Naive thymus-derived CD4-positive, alpha-beta T cell (primary cell): ENCODE results near the gene SNX30. TPM values are rescaled to one million over a fixed set of nuclear protein-coding genes. Genes with fewer than 3 reads are reported as not detected.

Experiments used
- ATAC-seq: fragments of 150-1000 bp; cut with Tn5 transposase; 2 replicates; pipeline ENCODE4 v1.10.0; 2021; ENCODE audit warnings: mild to moderate bottlenecking, moderate library complexity
- CTCF ChIA-PET: fragments of 350-600 bp; sonication (Branson Sonifier 250); formaldehyde crosslinking; loops from one replicate; lab custom pipeline; 2021; ENCODE audit warnings: antibody characterized with exemption; lab: Charles Lee
- POLR2A ChIA-PET: fragments of 350-600 bp; sonication (Branson Sonifier 250); formaldehyde crosslinking; loops from one replicate; lab custom pipeline; 2021; ENCODE audit warnings: antibody characterized with exemption, inconsistent platforms; lab: Charles Lee
- DNase-seq, 9 donors: peaks; one replicate each; pipeline versions ENCODE4 v3.0.0 to v3.0.0-alpha.2; 2020 to 2022; ENCODE audit warnings: mixed read lengths in 1 of 9
- H3K27ac ChIP-seq: one replicate; pipeline ENCODE4 v1.7.0; 2013; ENCODE audit warnings: mild to moderate bottlenecking, low read depth, low read length, moderate library complexity
- H3K27me3 ChIP-seq, 2 donors: one replicate each; pipeline ENCODE4 v1.7.0; 2013; ENCODE audit warnings: low read length in 2 of 2, mild to moderate bottlenecking in 2 of 2, moderate library complexity in 2 of 2; ENCODE audit not compliant: control insufficient read depth in 2 of 2, insufficient read depth in 2 of 2
- H3K36me3 ChIP-seq, 3 experiments: 1 replicate in 2 of 3; 2 replicates in 1 of 3; pipeline ENCODE4 v1.7.0; 2013; ENCODE audit warnings: low read length in 3 of 3, mild to moderate bottlenecking in 3 of 3, moderate library complexity in 1 of 3; ENCODE audit not compliant: insufficient read depth in 3 of 3, control insufficient read depth in 2 of 3
- H3K4me1 ChIP-seq, 2 donors: one replicate each; pipeline ENCODE4 v1.7.0; 2013; ENCODE audit warnings: low read length in 2 of 2, mild to moderate bottlenecking in 2 of 2, moderate library complexity in 1 of 2; ENCODE audit not compliant: control insufficient read depth in 2 of 2, insufficient read depth in 2 of 2
- H3K4me3 ChIP-seq: 2 replicates; pipeline ENCODE4 v1.7.0; 2013; ENCODE audit warnings: mild to moderate bottlenecking, low read length
- H3K9me3 ChIP-seq, 3 experiments: 1 replicate in 2 of 3; 2 replicates in 1 of 3; pipeline ENCODE4 v1.7.0; 2013; ENCODE audit warnings: low read length in 3 of 3; ENCODE audit not compliant: control insufficient read depth in 2 of 3
- H3K27ac Mint-ChIP-seq, 9 donors: one replicate each; pipeline ENCODE4 v1.8.0; 2020 to 2022; ENCODE audit warnings: mixed read lengths in 9 of 9, mild to moderate bottlenecking in 8 of 9, moderate library complexity in 5 of 9, inconsistent platforms in 2 of 9
- H3K27me3 Mint-ChIP-seq, 5 donors: one replicate each; pipeline ENCODE4 v1.8.0; 2021 to 2022; ENCODE audit warnings: mixed read lengths in 5 of 5, mild to moderate bottlenecking in 1 of 5
- H3K36me3 Mint-ChIP-seq, 5 donors: one replicate each; pipeline ENCODE4 v1.8.0; 2020 to 2022; ENCODE audit warnings: mixed read lengths in 5 of 5, mild to moderate bottlenecking in 3 of 5, inconsistent platforms in 1 of 5
- H3K4me1 Mint-ChIP-seq, 7 donors: one replicate each; pipeline ENCODE4 v1.8.0; 2020 to 2022; ENCODE audit warnings: mixed read lengths in 7 of 7, mild to moderate bottlenecking in 3 of 7, inconsistent platforms in 1 of 7
- H3K4me3 Mint-ChIP-seq, 10 donors: one replicate each; pipeline ENCODE4 v1.8.0; 2020 to 2022; ENCODE audit warnings: mild to moderate bottlenecking in 10 of 10, mixed read lengths in 10 of 10, moderate library complexity in 6 of 10, inconsistent platforms in 2 of 10
- H3K9me3 Mint-ChIP-seq, 11 donors: one replicate each; pipeline ENCODE4 v1.8.0; 2020 to 2022; ENCODE audit warnings: mixed read lengths in 11 of 11, mild to moderate bottlenecking in 4 of 11, inconsistent platforms in 1 of 11, moderate library complexity in 1 of 11
- intact Hi-C, 2 donors: fragments of 100-400 bp; cut with micrococcal nuclease; formaldehyde crosslinking; loops; one replicate each; pipeline ENCODE4 v1.15.1; 2023
- polyA plus RNA-seq, 2 donors: library from polyadenylated mRNA; unstranded; fragments of 300-500 nt; fragmentation: Illumina TruSeq; gene quantifications; one replicate each; pipeline ENCODE4 v1.2.3, GENCODE V29; 2021
- total RNA-seq, 6 experiments: library from RNA in 5 of 6; stranded (reverse) in 5 of 6; gene quantifications; 1 replicate in 5 of 6; 2 replicates in 1 of 6; pipeline ENCODE4 v1.2.3 and lab custom pipeline; 2021 to 2026

Gene SNX30
- total and polyA plus RNA-seq, 7 experiments from 2014 or later = 0.98 to 15.8 (median 8.4) TPM

DNA sequence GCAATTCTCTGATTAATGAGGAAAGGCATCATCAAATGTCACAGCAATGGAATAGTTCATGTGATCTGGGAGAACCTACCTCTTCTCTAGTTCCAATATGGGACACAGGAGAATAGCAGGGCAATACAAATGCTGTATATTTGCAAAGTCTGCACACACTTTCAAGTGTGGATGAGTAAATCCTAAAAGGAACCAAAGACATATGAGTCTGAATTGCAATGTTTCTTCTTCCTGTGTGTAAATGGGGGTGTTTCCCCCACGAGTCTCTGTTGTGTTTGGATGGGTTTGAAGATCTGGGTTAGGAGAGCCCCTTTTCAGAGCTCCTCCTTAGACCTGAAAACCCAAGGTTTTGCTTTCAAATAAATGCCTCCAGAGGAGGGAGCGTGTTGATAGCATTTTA lies 113.2 kb downstream of the SNX30 start:
- no peak overlapping the region for H3K27ac ChIP-seq
- peaks cover 0 to 26% (median 5%) of the 10 kb centered on the region in 7 donors for H3K4me1 Mint-ChIP-seq
- intact Hi-C loops = no loop called here
- ATAC-seq = no peak
- H3K9me3 ChIP-seq = no peaks in the 10 kb centered on the region
- no peak overlapping the region for H3K4me3 Mint-ChIP-seq
- H3K27me3 Mint-ChIP-seq = no peaks in the 10 kb centered on the region
- no peaks in the 10 kb centered on the region for H3K27me3 ChIP-seq
- no peak for DNase-seq
- ChIA-PET CTCF (no interaction called here), POLR2A (no interaction called here)
- peaks cover 0 to 16% (median 0%) of the 10 kb centered on the region in 3 experiments for H3K36me3 ChIP-seq
- no peak overlapping the region for H3K4me3 ChIP-seq
- H3K4me1 ChIP-seq = no peaks in the 10 kb centered on the region
- no peaks in the 10 kb centered on the region for H3K9me3 Mint-ChIP-seq
- peaks cover 8 to 50% (median 28%) of the 10 kb centered on the region in 5 donors for H3K36me3 Mint-ChIP-seq
- H3K27ac Mint-ChIP-seq = no peak overlapping the region

- ChIA-PET CTCF (no interaction called here), POLR2A (no interaction called here)
- Histone ChIP-seq H3K27ac (no peak overlapping the region), H3K4me3 (no peak overlapping the region), H3K4me1 (no peaks in the 10 kb centered on the region), H3K9me3 (no peaks in the 10 kb centered on the region), H3K36me3 (peaks cover 0 to 18% (median 0%) of the 10 kb centered on the region in 3 experiments), H3K27me3 (no peaks in the 10 kb centered on the region)
- no peak overlapping the region for H3K4me3 Mint-ChIP-seq
- H3K36me3 Mint-ChIP-seq = peaks cover 11 to 54% (median 31%) of the 10 kb centered on the region in 5 donors
- no peaks in the 10 kb centered on the region for H3K9me3 Mint-ChIP-seq
- ATAC-seq (no peak), DNase-seq (no peak)
- peaks cover 0 to 25% (median 5%) of the 10 kb centered on the region in 7 donors for H3K4me1 Mint-ChIP-seq
- intact Hi-C loops = no loop called here
- no peak overlapping the region for H3K27ac Mint-ChIP-seq
- H3K27me3 Mint-ChIP-seq = no peaks in the 10 kb centered on the region
Observed at GRCh38 chr9:112864403-112864802, 113.8 kb downstream of the SNX30 start.

DNA sequence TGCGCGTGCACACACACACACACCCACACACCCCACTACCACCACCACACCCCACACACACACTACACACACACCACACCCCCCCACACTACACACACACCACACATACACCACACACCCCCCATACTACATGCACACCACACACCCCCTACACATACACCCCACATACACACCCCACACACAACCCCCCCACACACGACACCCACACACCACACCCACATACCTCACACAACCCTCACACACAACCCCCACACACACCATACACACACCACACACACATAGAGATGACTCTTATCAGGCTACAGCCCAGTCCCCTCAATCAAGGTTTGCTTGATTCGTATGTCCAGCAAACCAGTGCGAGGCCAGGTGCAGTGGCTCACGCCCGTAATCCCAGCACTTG lies 114.4 kb downstream of the SNX30 start:
- ATAC-seq = no peak
- peaks cover 0 to 26% (median 5%) of the 10 kb centered on the region in 7 donors for H3K4me1 Mint-ChIP-seq

DNA sequence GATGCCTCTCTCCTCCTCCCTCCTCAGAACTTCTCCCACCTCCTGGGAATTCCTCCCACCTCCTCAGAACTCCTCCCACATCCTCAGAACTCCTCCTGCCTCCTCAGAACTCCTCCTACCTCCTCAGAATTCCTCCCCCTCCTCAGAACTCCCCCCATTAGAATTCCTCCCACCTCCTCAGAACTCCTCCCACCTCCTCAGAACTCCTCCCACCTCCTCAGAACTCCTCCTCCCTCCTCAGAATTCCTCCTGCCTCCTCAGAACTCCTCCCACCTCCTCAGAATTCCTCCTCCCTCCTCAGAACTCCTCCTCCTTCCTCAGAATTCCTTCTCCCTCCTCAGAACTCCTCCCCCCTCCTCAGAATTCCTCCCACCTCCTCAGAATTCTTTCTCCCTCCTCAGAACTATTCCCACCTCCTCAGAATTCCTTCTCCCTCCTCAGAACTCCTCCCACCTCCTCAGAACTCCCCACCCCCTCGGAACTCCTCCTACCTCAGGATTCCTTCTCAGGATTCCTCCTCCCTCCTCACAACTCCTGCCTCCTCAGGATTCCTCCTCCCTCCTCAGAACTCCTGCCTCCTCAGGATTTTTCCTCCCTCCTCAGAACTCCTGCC lies 116.2 kb downstream of the SNX30 start:
- no peak overlapping the region for H3K4me3 Mint-ChIP-seq
- peaks cover 11 to 66% (median 39%) of the 10 kb centered on the region in 5 donors for H3K36me3 Mint-ChIP-seq
- DNase-seq (no peak), ATAC-seq (no peak)
- H3K9me3 ChIP-seq = no peaks in the 10 kb centered on the region
- peaks cover 0 to 29% (median 0%) of the 10 kb centered on the region in 3 experiments for H3K36me3 ChIP-seq
- H3K4me3 ChIP-seq = no peak overlapping the region
- POLR2A ChIA-PET = no interaction called here
- no peaks in the 10 kb centered on the region for H3K9me3 Mint-ChIP-seq
- no peaks in the 10 kb centered on the region for H3K27me3 ChIP-seq
- CTCF ChIA-PET = no interaction called here
- H3K4me1 Mint-ChIP-seq = peaks cover 0 to 24% (median 4%) of the 10 kb centered on the region in 7 donors
- H3K27ac ChIP-seq = no peak overlapping the region
- no peak overlapping the region for H3K27ac Mint-ChIP-seq
- no peaks in the 10 kb centered on the region for H3K27me3 Mint-ChIP-seq
- intact Hi-C loops = no loop called here
- no peaks in the 10 kb centered on the region for H3K4me1 ChIP-seq

More for the DNA sequence above, 114.4 kb downstream of the SNX30 start:
- ChIA-PET CTCF (no interaction called here), POLR2A (no interaction called here)
- H3K36me3 ChIP-seq = peaks cover 0 to 24% (median 0%) of the 10 kb centered on the region in 3 experiments
- H3K36me3 Mint-ChIP-seq = peaks cover 11 to 60% (median 37%) of the 10 kb centered on the region in 5 donors
- intact Hi-C loops = no loop called here
- no peak overlapping the region for H3K4me3 Mint-ChIP-seq
- no peak for DNase-seq
- no peak overlapping the region for H3K4me3 ChIP-seq
- no peaks in the 10 kb centered on the region for H3K27me3 ChIP-seq
- H3K9me3 ChIP-seq = no peaks in the 10 kb centered on the region
- H3K27ac ChIP-seq = no peak overlapping the region
- no peaks in the 10 kb centered on the region for H3K27me3 Mint-ChIP-seq
- H3K27ac Mint-ChIP-seq = no peak overlapping the region
- H3K9me3 Mint-ChIP-seq = no peaks in the 10 kb centered on the region
- no peaks in the 10 kb centered on the region for H3K4me1 ChIP-seq

DNA sequence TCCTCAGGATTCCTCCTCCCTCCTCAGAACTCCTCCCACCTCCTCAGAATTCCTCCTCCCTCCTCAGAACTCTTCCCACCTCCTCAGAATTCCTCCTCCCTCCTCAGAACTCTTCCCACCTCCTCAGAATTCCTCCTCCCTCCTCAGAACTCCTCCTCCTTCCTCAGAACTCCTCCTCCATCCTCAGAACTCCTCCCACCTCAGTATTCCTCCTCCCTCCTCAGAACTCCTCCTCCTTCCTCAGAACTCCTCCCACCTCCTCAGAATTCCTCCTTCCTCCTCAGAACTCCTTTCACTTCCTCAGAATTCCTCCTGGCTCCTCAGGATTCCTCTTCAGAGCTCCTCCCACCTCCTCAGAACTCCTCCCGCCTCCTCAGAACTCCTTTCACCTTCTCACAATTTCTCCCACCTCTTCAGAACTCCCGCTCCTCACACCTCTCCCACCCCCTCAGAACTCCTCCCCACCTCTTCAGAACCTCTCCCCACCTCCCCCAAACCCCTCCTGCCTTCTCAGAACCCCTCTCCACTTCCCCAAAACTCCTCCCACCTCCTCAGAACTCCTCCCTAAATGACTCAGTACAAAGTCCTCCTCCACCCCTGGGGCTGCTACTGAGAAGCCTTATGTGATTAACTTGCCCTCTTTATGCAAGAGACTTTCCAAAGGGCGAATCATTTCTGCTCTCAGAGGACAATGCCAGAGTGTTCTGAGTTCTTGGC lies 116.9 kb downstream of the SNX30 start:
- Mint-ChIP-seq H3K9me3 (no peaks in the 10 kb centered on the region), H3K27me3 (no peaks in the 10 kb centered on the region), H3K36me3 (peaks cover 11 to 66% (median 37%) of the 10 kb centered on the region in 5 donors), H3K27ac (no peak overlapping the region), H3K4me1 (peaks cover 0 to 23% (median 4%) of the 10 kb centered on the region in 7 donors), H3K4me3 (no peak overlapping the region)
- Histone ChIP-seq H3K36me3 (peaks cover 0 to 29% (median 0%) of the 10 kb centered on the region in 3 experiments), H3K27ac (no peak overlapping the region), H3K4me1 (no peaks in the 10 kb centered on the region), H3K9me3 (no peaks in the 10 kb centered on the region), H3K4me3 (no peak overlapping the region), H3K27me3 (no peaks in the 10 kb centered on the region)
- ChIA-PET CTCF (no interaction called here), POLR2A (no interaction called here)
- DNase-seq (no peak), ATAC-seq (peak; percentile 57)
- intact Hi-C loops = no loop called here

DNA sequence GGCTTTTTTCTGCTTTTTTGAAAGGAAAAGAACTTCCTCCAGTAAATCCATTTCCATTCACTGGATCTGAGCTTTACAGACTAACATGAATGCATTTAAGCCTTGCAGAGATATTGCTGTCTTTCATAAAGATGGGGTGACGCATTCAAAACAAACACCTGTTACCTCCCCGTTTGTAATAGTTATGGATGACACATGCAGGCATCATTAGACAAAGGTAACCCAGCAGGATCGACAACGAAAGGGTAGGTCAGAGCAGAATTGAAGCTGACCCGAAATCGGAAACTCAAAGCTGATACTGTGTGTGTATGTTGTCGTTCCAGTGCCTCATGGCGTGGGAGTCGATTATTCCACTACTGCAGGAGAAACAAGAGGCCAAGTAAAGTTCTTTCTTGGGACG lies 117.9 kb downstream of the SNX30 start:
- CTCF ChIA-PET = no interaction called here

More for the DNA sequence above, 117.9 kb downstream of the SNX30 start:
- peaks cover 11 to 64% (median 39%) of the 10 kb centered on the region in 5 donors for H3K36me3 Mint-ChIP-seq
- no peak overlapping the region for H3K27ac Mint-ChIP-seq
- no peaks in the 10 kb centered on the region for H3K9me3 Mint-ChIP-seq
- ATAC-seq (no peak), DNase-seq (no peak)
- Histone ChIP-seq H3K4me1 (no peaks in the 10 kb centered on the region), H3K9me3 (no peaks in the 10 kb centered on the region), H3K27ac (no peak overlapping the region), H3K36me3 (peaks cover 0 to 29% (median 0%) of the 10 kb centered on the region in 3 experiments), H3K27me3 (no peaks in the 10 kb centered on the region), H3K4me3 (no peak overlapping the region)
- H3K4me1 Mint-ChIP-seq = peaks cover 0 to 14% (median 0%) of the 10 kb centered on the region in 7 donors
- intact Hi-C loops = no loop called here
- no peak overlapping the region for H3K4me3 Mint-ChIP-seq
- POLR2A ChIA-PET = no interaction called here
- no peaks in the 10 kb centered on the region for H3K27me3 Mint-ChIP-seq
